Measurements from ENCODE around the gene CDK14. TPM values are rescaled to one million over a fixed set of nuclear protein-coding genes. Genes with fewer than 3 reads are reported as not detected.

The CDK14 gene
- total and polyA plus RNA-seq, 10 of the 15 experiments (the other 5 are each of a cell fraction or from before 2014, with no cell fraction given) = 6.5 to 61.3 (median 24.2) TPM

DNA sequence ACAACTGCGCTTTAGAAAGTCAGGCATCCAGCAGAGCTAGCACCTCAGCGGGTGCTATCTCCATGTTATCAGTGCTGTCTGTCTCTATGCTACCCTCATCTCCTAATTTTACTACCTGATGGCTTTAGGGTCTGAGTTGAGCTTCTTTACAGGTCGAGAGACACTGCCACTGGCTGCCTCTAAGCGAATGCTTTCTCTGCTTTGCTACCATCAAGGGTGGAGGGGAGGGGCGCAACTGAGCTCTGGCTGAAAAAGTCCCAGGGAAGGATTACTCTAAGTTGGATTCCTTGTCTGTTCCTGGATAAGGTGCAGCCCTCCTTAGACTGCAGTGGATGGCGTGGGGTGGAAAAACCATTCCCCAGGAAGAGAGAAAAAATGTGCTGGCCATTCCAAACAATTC, 105.7 kb downstream of the CDK14 start:
- FAIRE-seq (no peak), DNase-seq (ENCODE audit: low read depth, low spot score) (no peak), ATAC-seq (peak; percentile 57)
- intact Hi-C loops (cut with micrococcal nuclease; ENCODE audit: unreplicated experiment) (loop anchor here (10.0 kb wide), 1 partner anchor 563 kb away; the partner anchor contains the start of gene FZD1), in situ Hi-C loops (cut with MboI) (loop anchor here (5.0 kb wide), 1 partner anchor 321 kb away; no protein-coding TSS in a partner anchor)
- Histone ChIP-seq H3K4me1 (ENCODE audit: control insufficient read depth, insufficient read depth, low read length) (peaks cover 4% of the 10 kb centered on the region), H3K79me2 (ENCODE audit: control insufficient read depth, insufficient read depth, low read length) (no peaks in the 10 kb centered on the region), H3K27me3 (replicated peaks in 1 of 2; ENCODE audit: control insufficient read depth in 2 of 2, insufficient read depth in 2 of 2, low read length in 1 of 2) (no peaks in the 10 kb centered on the region), H3K4me2 (ENCODE audit: control insufficient read depth, insufficient read depth) (peak overlapping the region; percentile 88; the same call in 1 of the 2 replicates), H3K9me3 (replicated peaks; ENCODE audit: control insufficient read depth, insufficient read depth, low read length) (no peaks in the 10 kb centered on the region), H3K27ac (ENCODE audit: control insufficient read depth, insufficient read depth) (no peak overlapping the region), H3K36me3 (ENCODE audit: control insufficient read depth in 2 of 2, insufficient read depth in 2 of 2, low read length in 1 of 2) (no peaks in the 10 kb centered on the region), H3K9ac (ENCODE audit: control insufficient read depth, insufficient read depth, low read length) (no peak overlapping the region), H3K4me3 (no peak overlapping the region), H2AFZ (ENCODE audit: control insufficient read depth, low read depth, low read length) (peak overlapping the region; percentile 48), H4K20me1 (ENCODE audit: control insufficient read depth, insufficient read depth) (no peaks in the 10 kb centered on the region)
- WGBS (ENCODE audit: insufficient coverage, insufficient replicate concordance, low lambda C conversion rate, missing lambda C conversion rate) = 93% methylated on average over 6 of the region's 6 CpGs
- CTCF ChIA-PET = interaction anchor here (0.6 to 5.8 kb wide), 21 partner anchors 7 to 1339 kb away, joined by 3 to 48 read pairs (median 5); no protein-coding TSS in a partner anchor
- POLR2A ChIA-PET = interaction anchor here (0.7 to 2.0 kb wide), 6 partner anchors 10 to 112 kb away, joined by 3 to 8 read pairs (median 5); no protein-coding TSS in a partner anchor
- RAD21 ChIA-PET (ENCODE audit: unreplicated experiment) = interaction anchor here (0.7 to 5.5 kb wide), 20 partner anchors 8 to 332 kb away, joined by 3 to 33 read pairs (median 3); partner anchors contain the start of gene CDK14
- SMC1A ChIA-PET (ENCODE audit: uncharacterized antibody, unreplicated experiment) = interaction anchor here (0.7 to 3.4 kb wide), 29 partner anchors 7 to 336 kb away, joined by 3 to 30 read pairs (median 4); partner anchors contain the start of gene CDK14
- BruUV-seq (replicated peaks) = no TSS peak
- TF ChIP-seq KLF5 (IDR thresholded peaks at IDR 0.05; ENCODE audit: partially characterized antibody) = no peak
- TF ChIP-seq, protein P1, sequence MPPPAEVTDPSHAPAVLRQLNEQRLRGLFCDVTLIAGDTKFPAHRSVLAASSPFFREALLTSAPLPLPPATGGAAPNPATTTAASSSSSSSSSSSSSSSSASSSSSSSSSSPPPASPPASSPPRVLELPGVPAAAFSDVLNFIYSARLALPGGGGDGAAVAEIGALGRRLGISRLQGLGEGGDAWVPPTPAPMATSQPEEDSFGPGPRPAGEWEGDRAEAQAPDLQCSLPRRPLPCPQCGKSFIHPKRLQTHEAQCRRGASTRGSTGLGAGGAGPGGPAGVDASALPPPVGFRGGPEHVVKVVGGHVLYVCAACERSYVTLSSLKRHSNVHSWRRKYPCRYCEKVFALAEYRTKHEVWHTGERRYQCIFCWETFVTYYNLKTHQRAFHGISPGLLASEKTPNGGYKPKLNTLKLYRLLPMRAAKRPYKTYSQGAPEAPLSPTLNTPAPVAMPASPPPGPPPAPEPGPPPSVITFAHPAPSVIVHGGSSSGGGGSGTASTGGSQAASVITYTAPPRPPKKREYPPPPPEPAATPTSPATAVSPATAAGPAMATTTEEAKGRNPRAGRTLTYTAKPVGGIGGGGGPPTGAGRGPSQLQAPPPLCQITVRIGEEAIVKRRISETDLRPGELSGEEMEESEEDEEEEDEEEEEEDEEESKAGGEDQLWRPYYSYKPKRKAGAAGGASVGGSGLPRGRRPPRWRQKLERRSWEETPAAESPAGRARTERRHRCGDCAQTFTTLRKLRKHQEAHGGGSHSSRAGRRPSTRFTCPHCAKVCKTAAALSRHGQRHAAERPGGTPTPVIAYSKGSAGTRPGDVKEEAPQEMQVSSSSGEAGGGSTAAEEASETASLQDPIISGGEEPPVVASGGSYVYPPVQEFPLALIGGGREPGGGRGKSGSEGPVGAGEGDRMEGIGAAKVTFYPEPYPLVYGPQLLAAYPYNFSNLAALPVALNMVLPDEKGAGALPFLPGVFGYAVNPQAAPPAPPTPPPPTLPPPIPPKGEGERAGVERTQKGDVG (CRISPR knock-in tag; IDR thresholded peaks at IDR 0.05) = no peak
- no peak for TF ChIP-seq NR2C2 (IDR thresholded peaks at IDR 0.05; ENCODE audit: borderline replicate concordance, control insufficient read depth, insufficient read length, low read depth)
- TF ChIP-seq, protein P2, sequence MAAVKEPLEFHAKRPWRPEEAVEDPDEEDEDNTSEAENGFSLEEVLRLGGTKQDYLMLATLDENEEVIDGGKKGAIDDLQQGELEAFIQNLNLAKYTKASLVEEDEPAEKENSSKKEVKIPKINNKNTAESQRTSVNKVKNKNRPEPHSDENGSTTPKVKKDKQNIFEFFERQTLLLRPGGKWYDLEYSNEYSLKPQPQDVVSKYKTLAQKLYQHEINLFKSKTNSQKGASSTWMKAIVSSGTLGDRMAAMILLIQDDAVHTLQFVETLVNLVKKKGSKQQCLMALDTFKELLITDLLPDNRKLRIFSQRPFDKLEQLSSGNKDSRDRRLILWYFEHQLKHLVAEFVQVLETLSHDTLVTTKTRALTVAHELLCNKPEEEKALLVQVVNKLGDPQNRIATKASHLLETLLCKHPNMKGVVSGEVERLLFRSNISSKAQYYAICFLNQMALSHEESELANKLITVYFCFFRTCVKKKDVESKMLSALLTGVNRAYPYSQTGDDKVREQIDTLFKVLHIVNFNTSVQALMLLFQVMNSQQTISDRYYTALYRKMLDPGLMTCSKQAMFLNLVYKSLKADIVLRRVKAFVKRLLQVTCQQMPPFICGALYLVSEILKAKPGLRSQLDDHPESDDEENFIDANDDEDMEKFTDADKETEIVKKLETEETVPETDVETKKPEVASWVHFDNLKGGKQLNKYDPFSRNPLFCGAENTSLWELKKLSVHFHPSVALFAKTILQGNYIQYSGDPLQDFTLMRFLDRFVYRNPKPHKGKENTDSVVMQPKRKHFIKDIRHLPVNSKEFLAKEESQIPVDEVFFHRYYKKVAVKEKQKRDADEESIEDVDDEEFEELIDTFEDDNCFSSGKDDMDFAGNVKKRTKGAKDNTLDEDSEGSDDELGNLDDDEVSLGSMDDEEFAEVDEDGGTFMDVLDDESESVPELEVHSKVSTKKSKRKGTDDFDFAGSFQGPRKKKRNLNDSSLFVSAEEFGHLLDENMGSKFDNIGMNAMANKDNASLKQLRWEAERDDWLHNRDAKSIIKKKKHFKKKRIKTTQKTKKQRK (IDR thresholded peaks at IDR 0.05; ENCODE audit: low read depth, low read length) = no peak
- TF ChIP-seq BRCA1 (IDR thresholded peaks at IDR 0.05; ENCODE audit: low read depth, low read length) = no peak
- TF ChIP-seq EZH2 (IDR thresholded peaks at IDR 0.05; ENCODE audit: borderline replicate concordance, control insufficient read depth, low read depth, low read length) = no peak
- TF ChIP-seq JUND (IDR thresholded peaks at IDR 0.05; ENCODE audit: low read depth, low read length) = no peak
- TF ChIP-seq, protein P3, sequence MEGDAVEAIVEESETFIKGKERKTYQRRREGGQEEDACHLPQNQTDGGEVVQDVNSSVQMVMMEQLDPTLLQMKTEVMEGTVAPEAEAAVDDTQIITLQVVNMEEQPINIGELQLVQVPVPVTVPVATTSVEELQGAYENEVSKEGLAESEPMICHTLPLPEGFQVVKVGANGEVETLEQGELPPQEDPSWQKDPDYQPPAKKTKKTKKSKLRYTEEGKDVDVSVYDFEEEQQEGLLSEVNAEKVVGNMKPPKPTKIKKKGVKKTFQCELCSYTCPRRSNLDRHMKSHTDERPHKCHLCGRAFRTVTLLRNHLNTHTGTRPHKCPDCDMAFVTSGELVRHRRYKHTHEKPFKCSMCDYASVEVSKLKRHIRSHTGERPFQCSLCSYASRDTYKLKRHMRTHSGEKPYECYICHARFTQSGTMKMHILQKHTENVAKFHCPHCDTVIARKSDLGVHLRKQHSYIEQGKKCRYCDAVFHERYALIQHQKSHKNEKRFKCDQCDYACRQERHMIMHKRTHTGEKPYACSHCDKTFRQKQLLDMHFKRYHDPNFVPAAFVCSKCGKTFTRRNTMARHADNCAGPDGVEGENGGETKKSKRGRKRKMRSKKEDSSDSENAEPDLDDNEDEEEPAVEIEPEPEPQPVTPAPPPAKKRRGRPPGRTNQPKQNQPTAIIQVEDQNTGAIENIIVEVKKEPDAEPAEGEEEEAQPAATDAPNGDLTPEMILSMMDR (IDR thresholded peaks at IDR 0.05 in 2 of 3, conservative IDR thresholded peaks at IDR 0.05 in 1 of 3; ENCODE audit: control insufficient read depth in 2 of 3, extremely low read depth in 1 of 3, insufficient read depth in 1 of 3, low read depth in 3 of 3, low read length in 3 of 3) = no peak
- TF ChIP-seq EP300 (IDR thresholded peaks at IDR 0.05; ENCODE audit: borderline replicate concordance in 1 of 2, control insufficient read depth in 1 of 2, low read depth in 2 of 2, low read length in 2 of 2) = no peak
- TF ChIP-seq, protein P4, sequence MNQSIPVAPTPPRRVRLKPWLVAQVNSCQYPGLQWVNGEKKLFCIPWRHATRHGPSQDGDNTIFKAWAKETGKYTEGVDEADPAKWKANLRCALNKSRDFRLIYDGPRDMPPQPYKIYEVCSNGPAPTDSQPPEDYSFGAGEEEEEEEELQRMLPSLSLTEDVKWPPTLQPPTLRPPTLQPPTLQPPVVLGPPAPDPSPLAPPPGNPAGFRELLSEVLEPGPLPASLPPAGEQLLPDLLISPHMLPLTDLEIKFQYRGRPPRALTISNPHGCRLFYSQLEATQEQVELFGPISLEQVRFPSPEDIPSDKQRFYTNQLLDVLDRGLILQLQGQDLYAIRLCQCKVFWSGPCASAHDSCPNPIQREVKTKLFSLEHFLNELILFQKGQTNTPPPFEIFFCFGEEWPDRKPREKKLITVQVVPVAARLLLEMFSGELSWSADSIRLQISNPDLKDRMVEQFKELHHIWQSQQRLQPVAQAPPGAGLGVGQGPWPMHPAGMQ (IDR thresholded peaks at IDR 0.05; ENCODE audit: borderline replicate concordance) = no peak
- no peak for TF ChIP-seq SREBF1 (IDR thresholded peaks at IDR 0.05; ENCODE audit: low read length)
- no peak for TF ChIP-seq CBX3 (IDR thresholded peaks at IDR 0.05; ENCODE audit: borderline replicate concordance, low read depth)

All from GM12878 (cell line).